ENCODE data around the gene PDZD2.

PDZD2 gene

DNA sequence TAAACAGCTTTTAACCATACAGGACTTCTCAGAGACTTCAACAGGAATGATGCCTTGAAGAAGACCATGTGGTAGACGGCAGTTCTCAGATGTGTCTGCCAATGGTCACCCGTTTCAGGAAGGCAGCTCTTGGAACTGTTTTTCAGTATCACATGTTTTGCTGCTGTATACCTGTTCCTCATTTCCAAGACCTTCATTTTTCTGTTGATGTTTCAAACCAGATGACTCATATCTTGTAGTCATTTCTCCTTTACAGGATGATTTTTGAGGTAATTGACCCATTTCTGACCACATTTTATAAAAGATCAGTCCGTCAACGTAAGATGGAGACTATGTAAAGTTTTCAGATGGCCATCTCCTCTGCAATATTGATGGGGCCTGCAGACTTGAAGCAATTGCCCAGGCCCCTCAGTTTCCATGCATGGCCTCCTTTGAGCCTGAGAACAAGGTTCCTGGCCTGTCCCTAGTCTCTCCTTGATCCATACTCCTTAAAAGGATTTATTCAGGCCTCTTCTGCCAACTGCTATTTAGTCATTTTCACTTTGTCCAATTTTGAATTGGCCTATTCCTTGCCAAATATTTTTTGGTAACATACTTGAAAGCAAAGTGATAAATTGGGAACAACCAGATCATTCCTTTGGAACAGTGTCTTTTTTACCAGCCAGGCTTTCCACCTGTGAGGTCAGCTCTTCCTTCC lies 128.6 kb downstream of the PDZD2 start:
- Histone ChIP-seq H3K27me3 (no peaks in the 10 kb centered on the region), H3K4me1 (no peaks in the 10 kb centered on the region), H3K4me3 (ENCODE audit: low read depth, low read length) (no peak overlapping the region), H3K36me3 (no peaks in the 10 kb centered on the region), H3K9me3 (no peaks in the 10 kb centered on the region)
- DNase-seq: no peak
- no peak for TF ChIP-seq CTCF (IDR thresholded peaks at IDR 0.05; ENCODE audit: low read depth, low read length)

GRCh38 chr5:31768046-31768445 lies 129.1 kb downstream of the PDZD2 start:
- H3K36me3 ChIP-seq: no peaks in the 10 kb centered on the region
- H3K4me3 ChIP-seq (ENCODE audit: low read depth, low read length): no peak overlapping the region
- no peak for DNase-seq
- H3K27me3 ChIP-seq: no peaks in the 10 kb centered on the region
- H3K9me3 ChIP-seq: no peaks in the 10 kb centered on the region
- H3K4me1 ChIP-seq: no peaks in the 10 kb centered on the region
- TF ChIP-seq CTCF (IDR thresholded peaks at IDR 0.05; ENCODE audit: low read depth, low read length): no peak

GRCh38 chr5:31768784-31769183 lies 129.9 kb downstream of the PDZD2 start:
- no peaks in the 10 kb centered on the region for H3K36me3 ChIP-seq
- 0 out of 2 replicates have a peak, but pooled peaks have one; percentile 4 for TF ChIP-seq CTCF (IDR thresholded peaks at IDR 0.05; ENCODE audit: low read depth, low read length)
- DNase-seq: no peak
- H3K27me3 ChIP-seq: no peaks in the 10 kb centered on the region
- H3K4me1 ChIP-seq: no peaks in the 10 kb centered on the region
- H3K4me3 ChIP-seq (ENCODE audit: low read depth, low read length): no peak overlapping the region
- no peaks in the 10 kb centered on the region for H3K9me3 ChIP-seq

- H3K4me1 ChIP-seq: no peaks in the 10 kb centered on the region
- DNase-seq: no peak
- no peaks in the 10 kb centered on the region for H3K27me3 ChIP-seq
Observed at GRCh38 chr5:31769530-31769929, 130.6 kb downstream of the PDZD2 start.

DNA sequence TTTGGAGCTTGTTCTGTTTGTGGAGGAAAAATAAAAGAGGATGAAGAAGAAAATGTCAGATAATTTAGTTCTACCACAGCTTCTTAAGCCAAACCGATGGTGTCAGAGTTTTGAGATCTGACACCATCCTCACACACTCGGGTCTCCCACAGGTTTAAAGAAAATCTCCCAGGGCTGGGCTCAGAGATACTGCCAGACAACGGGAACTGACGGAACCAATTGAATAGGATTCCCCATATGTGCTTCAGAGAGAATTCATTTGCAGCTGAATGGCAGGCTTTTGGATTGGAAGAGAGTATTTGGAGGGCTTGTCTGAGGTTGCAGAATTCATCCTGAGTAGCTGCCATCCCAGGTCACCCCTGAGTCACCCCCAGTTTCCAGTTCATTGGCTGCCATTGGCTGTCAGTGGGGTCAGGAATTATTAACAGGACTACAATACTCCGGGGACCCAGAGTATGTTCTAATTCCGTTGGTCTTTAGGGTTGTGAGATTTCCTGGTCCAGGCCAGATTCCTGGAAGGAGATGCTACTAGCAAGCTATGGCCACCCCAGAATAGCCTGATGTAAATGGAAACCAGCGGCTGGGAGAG lies 131.3 kb downstream of the PDZD2 start:
- Histone ChIP-seq H3K27me3 (no peaks in the 10 kb centered on the region), H3K4me3 (ENCODE audit: low read depth, low read length) (no peak overlapping the region), H3K4me1 (no peaks in the 10 kb centered on the region), H3K9me3 (no peaks in the 10 kb centered on the region), H3K36me3 (no peaks in the 10 kb centered on the region)
- no peak for DNase-seq
- TF ChIP-seq CTCF (IDR thresholded peaks at IDR 0.05; ENCODE audit: low read depth, low read length): no peak

More at GRCh38 chr5:31769530-31769929, 130.6 kb downstream of the PDZD2 start:
- no peaks in the 10 kb centered on the region for H3K36me3 ChIP-seq
- no peaks in the 10 kb centered on the region for H3K9me3 ChIP-seq
- no peak for TF ChIP-seq CTCF (IDR thresholded peaks at IDR 0.05; ENCODE audit: low read depth, low read length)
- no peak overlapping the region for H3K4me3 ChIP-seq (ENCODE audit: low read depth, low read length)

DNA sequence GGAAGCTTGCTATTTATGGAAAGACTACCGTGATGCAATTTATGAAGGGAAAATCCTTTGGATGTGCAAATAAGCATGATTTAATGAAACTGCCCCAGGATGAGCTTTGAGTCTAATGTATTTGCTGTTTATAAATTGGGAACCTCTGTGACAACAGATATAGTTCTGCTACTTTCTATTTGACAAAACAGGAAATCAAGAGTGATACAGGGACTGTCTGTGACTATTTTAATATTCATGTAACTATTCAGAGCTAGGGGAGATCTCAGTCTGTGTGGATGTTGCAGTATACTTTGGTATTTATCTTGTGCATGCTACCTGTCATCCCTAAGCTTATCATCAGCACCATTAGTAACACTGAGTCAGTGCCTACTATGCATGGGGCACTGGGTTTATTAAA lies 132.1 kb downstream of the PDZD2 start:
- DNase-seq: no peak
- Histone ChIP-seq H3K27me3 (no peaks in the 10 kb centered on the region), H3K9me3 (no peaks in the 10 kb centered on the region), H3K4me3 (ENCODE audit: low read depth, low read length) (no peak overlapping the region), H3K36me3 (no peaks in the 10 kb centered on the region), H3K4me1 (no peaks in the 10 kb centered on the region)
- TF ChIP-seq CTCF (IDR thresholded peaks at IDR 0.05; ENCODE audit: low read depth, low read length): no peak
